ENCODE data around the gene ZNF620. TPM values are rescaled to one million over a fixed set of nuclear protein-coding genes. Genes with fewer than 3 reads are reported as not detected.

ZNF620 gene
- total RNA-seq, 3 donors from 2014 or later (not counting 1 experiment from before 2014, with no cell fraction given), result 3.3 to 7.4 (median 6.0) TPM

DNA sequence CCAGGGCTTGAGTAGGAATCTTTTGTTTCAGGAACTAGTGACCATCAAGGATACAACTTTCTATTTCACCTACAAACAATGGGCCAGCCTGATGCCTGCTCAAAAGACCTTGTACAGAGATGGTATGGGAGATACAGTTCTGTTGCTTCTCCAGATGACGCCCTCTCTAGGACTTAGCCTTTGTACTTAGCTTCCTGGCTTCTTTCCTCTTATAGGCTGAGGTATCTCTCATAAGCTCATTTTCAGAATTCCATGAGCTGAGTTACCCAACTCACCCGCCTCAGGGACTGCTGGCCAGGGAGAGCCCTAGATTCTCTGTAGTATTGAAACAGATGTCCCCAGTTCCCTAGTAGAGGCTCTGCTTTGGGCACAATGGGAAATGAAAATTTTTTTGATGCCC lies 8.6 kb upstream of the ZNF620 start:
- no peaks in the 10 kb centered on the region for H3K27me3 Mint-ChIP-seq (ENCODE audit: low read depth in 2 of 2)
- ATAC-seq, result no peak
- H3K4me1 Mint-ChIP-seq, result peaks cover 0 to 5% of the 10 kb centered on the region in 2 donors
- no peak overlapping the region for H3K27ac ChIP-seq (ENCODE audit: low read length)
- WGBS (ENCODE audit: insufficient coverage), result 100% methylated on average over 2 of the region's 2 CpGs
- intact Hi-C loops (cut with micrococcal nuclease), result no loop called here
- no peak overlapping the region for H3K4me3 Mint-ChIP-seq
- no peaks in the 10 kb centered on the region for H3K9me3 Mint-ChIP-seq
- H3K36me3 Mint-ChIP-seq, result no peaks in the 10 kb centered on the region
- no peaks in the 10 kb centered on the region for H3K27me3 ChIP-seq (ENCODE audit: control insufficient read depth, insufficient read depth, low read length)
- H3K27ac Mint-ChIP-seq, result no peak overlapping the region
- H3K9me3 ChIP-seq (ENCODE audit: control insufficient read depth, insufficient read depth, low read length), result no peaks in the 10 kb centered on the region
- H3K4me3 ChIP-seq (ENCODE audit: low read length), result no peak overlapping the region
- no peaks in the 10 kb centered on the region for H3K36me3 ChIP-seq (ENCODE audit: control insufficient read depth, insufficient read depth, low read length)
- DNase-seq, result no peak
- TF ChIP-seq CTCF (IDR thresholded peaks at IDR 0.05), result no peak
- H3K4me1 ChIP-seq (ENCODE audit: control insufficient read depth, insufficient read depth, low read length), result no peaks in the 10 kb centered on the region

DNA sequence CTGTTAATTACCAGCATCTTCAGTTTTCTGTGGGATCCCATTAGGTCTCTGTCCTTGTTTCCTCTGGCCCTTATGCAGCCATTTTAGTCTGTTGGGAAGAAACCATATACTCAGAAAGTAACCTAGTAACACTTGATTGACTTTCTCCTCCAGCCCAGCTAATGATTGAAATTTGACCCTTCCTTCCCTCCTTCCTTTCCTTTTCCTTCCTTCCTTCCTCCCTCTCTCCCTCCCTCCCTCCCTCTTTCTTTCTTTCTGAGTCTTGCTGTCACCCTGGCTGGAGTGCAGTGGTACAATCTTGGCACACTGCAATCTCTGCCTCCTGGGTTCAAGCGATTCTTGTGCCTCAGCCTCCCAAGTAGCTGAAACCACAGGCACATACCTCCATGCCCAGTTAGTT lies 5.9 kb upstream of the ZNF620 start:
- no peak overlapping the region for H3K4me3 Mint-ChIP-seq
- no peaks in the 10 kb centered on the region for H3K4me1 ChIP-seq (ENCODE audit: control insufficient read depth, insufficient read depth, low read length)
- no peaks in the 10 kb centered on the region for H3K27me3 ChIP-seq (ENCODE audit: control insufficient read depth, insufficient read depth, low read length)
- no peak for TF ChIP-seq CTCF (IDR thresholded peaks at IDR 0.05)
- H3K36me3 ChIP-seq (ENCODE audit: control insufficient read depth, insufficient read depth, low read length), result no peaks in the 10 kb centered on the region
- H3K27ac ChIP-seq (ENCODE audit: low read length), result no peak overlapping the region
- H3K9me3 ChIP-seq (ENCODE audit: control insufficient read depth, insufficient read depth, low read length), result no peaks in the 10 kb centered on the region
- no peak overlapping the region for H3K27ac Mint-ChIP-seq
- DNase-seq (no peak), ATAC-seq (no peak)
- intact Hi-C loops (cut with micrococcal nuclease), result no loop called here
- H3K4me1 Mint-ChIP-seq, result peaks cover 0 to 5% of the 10 kb centered on the region in 2 donors
- no peaks in the 10 kb centered on the region for H3K9me3 Mint-ChIP-seq
- H3K4me3 ChIP-seq (ENCODE audit: low read length), result no peak overlapping the region
- no CpG with 5 or more reads among the region's 1 CpG for WGBS (ENCODE audit: insufficient coverage)
- no peaks in the 10 kb centered on the region for H3K27me3 Mint-ChIP-seq (ENCODE audit: low read depth in 2 of 2)
- H3K36me3 Mint-ChIP-seq, result no peaks in the 10 kb centered on the region

DNA sequence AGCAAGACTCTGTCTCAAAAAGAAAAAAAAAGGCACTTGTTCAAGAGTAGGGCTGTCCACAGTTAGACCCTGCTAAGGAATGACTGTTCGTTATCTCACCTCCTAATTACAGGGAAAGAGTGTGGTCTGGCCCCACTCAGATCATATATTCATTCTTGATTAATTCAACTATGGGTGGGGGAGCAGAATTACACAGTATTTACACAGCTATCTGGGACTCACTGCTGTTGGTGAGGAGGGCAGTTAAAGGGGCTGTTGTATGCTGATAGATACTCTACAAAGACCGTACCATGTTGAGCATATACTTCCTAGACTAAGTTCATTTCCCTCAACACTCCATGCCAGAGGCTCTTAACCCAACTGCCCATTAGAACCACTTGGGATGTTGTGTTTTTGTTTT lies 3.8 kb upstream of the ZNF620 start:
- ATAC-seq, result no peak

More for the DNA sequence above, 3.8 kb upstream of the ZNF620 start:
- intact Hi-C loops (cut with micrococcal nuclease), result no loop called here
- Mint-ChIP-seq H3K4me3 (no peak overlapping the region), H3K9me3 (no peaks in the 10 kb centered on the region), H3K4me1 (peaks cover 13 to 15% of the 10 kb centered on the region in 2 donors), H3K27me3 (ENCODE audit: low read depth in 2 of 2) (no peaks in the 10 kb centered on the region), H3K27ac (no peak overlapping the region), H3K36me3 (no peaks in the 10 kb centered on the region)
- no CpG with 5 or more reads among the region's 2 CpGs for WGBS (ENCODE audit: insufficient coverage)
- no peak overlapping the region for H3K4me3 ChIP-seq (ENCODE audit: low read length)
- no peak for DNase-seq
- TF ChIP-seq CTCF (IDR thresholded peaks at IDR 0.05), result no peak
- no peaks in the 10 kb centered on the region for H3K9me3 ChIP-seq (ENCODE audit: control insufficient read depth, insufficient read depth, low read length)
- H3K27me3 ChIP-seq (ENCODE audit: control insufficient read depth, insufficient read depth, low read length), result no peaks in the 10 kb centered on the region
- peaks cover 6% of the 10 kb centered on the region for H3K4me1 ChIP-seq (ENCODE audit: control insufficient read depth, insufficient read depth, low read length)
- no peak overlapping the region for H3K27ac ChIP-seq (ENCODE audit: low read length)
- H3K36me3 ChIP-seq (ENCODE audit: control insufficient read depth, insufficient read depth, low read length), result no peaks in the 10 kb centered on the region

All from natural killer cell (primary cell).